RWPE2 (cell line): ENCODE data around the gene ARHGAP26.

Experiments
- ATAC-seq: fragments of 200-7000 bp; cut with Tn5 transposase; 3 replicates; pipeline ENCODE4 v1.9.1; 2021; ENCODE audit warnings: low read depth
- DNase-seq: peaks from one replicate; pipeline ENCODE4 v3.0.0-alpha.2; 2020; ENCODE audit warnings: low spot score
- H3K27ac ChIP-seq: fragments of 450-650 bp; 2 replicates; pipeline ENCODE4 v1.5.1; 2017; ENCODE audit warnings: mild to moderate bottlenecking; ENCODE audit not compliant: poor library complexity, severe bottlenecking
- H3K27me3 ChIP-seq: fragments of 250-450 bp; sonication (Bioruptor Pico); 2 replicates; pipeline ENCODE4 v1.5.1; 2021; ENCODE audit warnings: mild to moderate bottlenecking, moderate library complexity; ENCODE audit not compliant: insufficient read depth, poor library complexity, severe bottlenecking
- H3K36me3 ChIP-seq: fragments of 250-450 bp; sonication (Bioruptor Pico); 2 replicates; pipeline ENCODE4 v1.5.1; 2020; ENCODE audit warnings: low read depth, mild to moderate bottlenecking, moderate library complexity
- H3K4me1 ChIP-seq: fragments of 250-450 bp; sonication (Bioruptor Pico); 2 replicates; pipeline ENCODE4 v1.5.1; 2021; ENCODE audit warnings: mild to moderate bottlenecking, moderate library complexity; ENCODE audit not compliant: insufficient read depth, poor library complexity, severe bottlenecking
- H3K4me3 ChIP-seq: fragments of 250-450 bp; sonication (Bioruptor Pico); 2 replicates; pipeline ENCODE4 v1.5.1; 2021; ENCODE audit warnings: mild to moderate bottlenecking, moderate library complexity; ENCODE audit not compliant: severe bottlenecking
- H3K9me3 ChIP-seq: fragments of 250-450 bp; sonication (Bioruptor Pico); 2 replicates; pipeline ENCODE4 v1.5.1; 2021; ENCODE audit warnings: mild to moderate bottlenecking, moderate library complexity; ENCODE audit not compliant: severe bottlenecking
- CTCF ChIP-seq: fragments of 450-650 bp; IDR thresholded peaks from one replicate; pipeline ENCODE4 v1.5.1; 2017; ENCODE audit warnings: mild to moderate bottlenecking, moderate library complexity; ENCODE audit not compliant: poor library complexity, severe bottlenecking

The ARHGAP26 gene

GRCh38 chr5:143251946-143252345, 481.8 kb downstream of the ARHGAP26 start:
- no peaks in the 10 kb centered on the region for H3K9me3 ChIP-seq
- peaks cover 15% of the 10 kb centered on the region for H3K4me1 ChIP-seq
- no peaks in the 10 kb centered on the region for H3K27me3 ChIP-seq
- no peak overlapping the region for H3K4me3 ChIP-seq
- ATAC-seq (no peak), DNase-seq (no peak)
- no peak for TF ChIP-seq CTCF
- H3K36me3 ChIP-seq: no peaks in the 10 kb centered on the region
- no peak overlapping the region for H3K27ac ChIP-seq

DNA sequence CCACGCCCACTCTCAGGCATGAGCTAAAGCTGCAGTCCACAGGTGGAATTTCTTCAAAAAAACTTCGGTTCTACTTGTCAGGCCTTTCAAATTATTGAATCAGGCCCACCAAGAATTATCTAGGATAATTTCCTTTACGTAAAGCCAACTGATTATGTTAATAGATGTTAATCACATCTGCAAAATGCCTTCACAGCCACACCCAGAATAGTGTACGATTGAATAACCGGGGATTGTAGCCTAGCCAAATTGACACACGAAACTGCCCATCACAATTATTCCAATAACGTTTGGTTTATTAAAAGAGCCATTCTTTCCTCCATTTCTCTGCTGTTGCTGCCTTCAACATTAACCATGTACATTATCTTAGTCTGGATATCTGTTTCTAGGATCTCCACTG, 484.6 kb downstream of the ARHGAP26 start:
- TF ChIP-seq CTCF: no peak
- ATAC-seq: no peak
- no peak overlapping the region for H3K27ac ChIP-seq

GRCh38 chr5:143258559-143259253, 488.5 kb downstream of the ARHGAP26 start:
- H3K27me3 ChIP-seq: no peaks in the 10 kb centered on the region
- no peak overlapping the region for H3K4me3 ChIP-seq
- DNase-seq: no peak
- ATAC-seq: peak; percentile 56
- H3K27ac ChIP-seq: peak overlapping the region; percentile 14
- no peaks in the 10 kb centered on the region for H3K9me3 ChIP-seq
- peaks cover 29% of the 10 kb centered on the region for H3K4me1 ChIP-seq
- no peaks in the 10 kb centered on the region for H3K36me3 ChIP-seq
- no peak for TF ChIP-seq CTCF

More for the DNA sequence above, 484.6 kb downstream of the ARHGAP26 start:
- Histone ChIP-seq H3K4me3 (no peak overlapping the region), H3K4me1 (peaks cover 6% of the 10 kb centered on the region), H3K27me3 (no peaks in the 10 kb centered on the region), H3K9me3 (no peaks in the 10 kb centered on the region), H3K36me3 (no peaks in the 10 kb centered on the region)
- DNase-seq: no peak

DNA sequence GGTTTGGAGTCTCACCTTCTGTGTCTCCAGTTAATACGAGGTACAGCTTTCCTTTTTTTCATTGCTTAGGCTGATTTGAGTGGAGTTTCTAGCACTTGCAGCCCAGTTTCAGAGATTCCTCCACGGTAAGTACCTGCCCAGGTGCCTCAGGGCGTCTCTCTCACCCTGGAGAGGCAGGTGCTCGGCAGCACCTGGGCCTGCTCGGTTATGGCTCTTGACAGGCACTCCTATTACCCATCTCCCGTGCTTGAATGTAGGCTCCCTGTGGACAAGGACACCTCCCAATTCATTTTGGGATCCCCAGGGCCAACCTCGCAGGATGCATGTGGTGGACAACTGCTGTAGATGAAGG, 489.1 kb downstream of the ARHGAP26 start:
- ATAC-seq (no peak), DNase-seq (no peak)
- Histone ChIP-seq H3K27ac (no peak overlapping the region), H3K27me3 (no peaks in the 10 kb centered on the region), H3K36me3 (no peaks in the 10 kb centered on the region), H3K4me1 (peaks cover 30% of the 10 kb centered on the region), H3K4me3 (no peak overlapping the region), H3K9me3 (no peaks in the 10 kb centered on the region)
- no peak for TF ChIP-seq CTCF

DNA sequence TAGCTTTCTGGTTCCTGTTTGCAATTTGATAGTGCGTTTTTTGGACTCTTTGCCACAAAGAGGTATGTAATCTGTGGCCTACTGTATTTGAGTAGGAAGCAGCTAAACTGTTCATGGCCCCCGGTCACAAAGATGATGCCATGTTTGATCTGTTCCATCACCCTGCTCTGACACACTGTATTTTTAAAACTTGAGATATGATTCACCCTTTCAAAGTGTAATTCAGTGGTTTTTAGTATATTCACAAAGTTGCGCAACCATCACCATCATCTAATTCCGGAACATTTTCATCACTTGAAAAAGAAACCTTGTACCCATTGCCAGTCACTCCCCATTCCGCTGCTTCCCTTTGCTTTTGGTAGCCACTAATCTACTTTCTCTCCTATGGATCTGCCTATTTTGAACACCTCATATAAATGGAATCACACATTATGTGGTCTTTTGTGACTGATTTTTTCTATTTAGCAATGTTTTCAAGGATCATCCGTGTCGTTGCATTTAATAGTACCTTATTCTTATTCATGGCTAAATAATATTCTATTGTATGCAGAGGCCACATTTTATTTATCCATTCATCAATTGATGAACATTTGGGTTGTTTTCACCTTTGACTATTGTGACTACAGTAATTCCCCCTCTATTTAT, 491.7 kb downstream of the ARHGAP26 start:
- Histone ChIP-seq H3K27ac (peak overlapping the region; percentile 85), H3K27me3 (no peaks in the 10 kb centered on the region), H3K36me3 (no peaks in the 10 kb centered on the region), H3K9me3 (no peaks in the 10 kb centered on the region), H3K4me1 (peaks cover 30% of the 10 kb centered on the region), H3K4me3 (no peak overlapping the region)
- ATAC-seq (peak; percentile 80), DNase-seq (no peak)
- TF ChIP-seq CTCF: no peak
